T-helper 1 cell treated with Interleukin-12 subunit alpha and Interleukin-12 subunit beta and Interleukin-4 antibody, amounts not matched to agents 30 ng/mL and 1 ng/mL, for 36 hours (primary cell): Measurements from ENCODE around the gene B4GALNT4. TPM values are rescaled to one million over a fixed set of nuclear protein-coding genes. Genes with fewer than 3 reads are reported as not detected.
"Not testable (repeated sequence)": the region's sequence is repeated elsewhere in the genome, so short reads cannot be mapped to it uniquely, and the experiment has no call there.

ENCODE experiments used
- intact Hi-C: fragments of 100-400 bp; cut with micrococcal nuclease; formaldehyde crosslinking; loops from one replicate; pipeline ENCODE4 v1.15.1; 2024
- total RNA-seq: library from RNA; stranded (reverse); gene quantifications from 2 replicates; pipeline ENCODE4 v1.2.3, GENCODE V29; 2022

B4GALNT4 gene
- total RNA-seq, 1 donor from 2014 or later = 0.91 TPM

GRCh38 chr11:405954-406795, 36.9 kb downstream of the B4GALNT4 start:
- intact Hi-C loops = loop anchor here (2.0 to 5.0 kb wide), 6 partner anchors 49 to 391 kb away; partner anchors contain the start of genes PSMD13 and SIRT3

GRCh38 chr11:406796-407650, 37.7 kb downstream of the B4GALNT4 start:
- intact Hi-C loops = loop anchor here (1.0 to 5.0 kb wide), 11 partner anchors 8 to 390 kb away; partner anchors contain the start of genes BET1L, PSMD13, RIC8A and RNH1

GRCh38 chr11:407651-408123, 38.4 kb downstream of the B4GALNT4 start:
- intact Hi-C loops = loop anchor here (1.0 to 5.0 kb wide), 11 partner anchors 8 to 389 kb away; partner anchors contain the start of genes BET1L, PSMD13, RIC8A and RNH1

- intact Hi-C loops = loop anchor here (5.0 kb wide), 1 partner anchor 51 kb away; no protein-coding TSS in a partner anchor
These were observed 39.1 kb downstream of the B4GALNT4 start for GRCh38 chr11:408154-409007.

GRCh38 chr11:409008-409599, 39.8 kb downstream of the B4GALNT4 start:
- intact Hi-C loops = loop anchor here (5.0 kb wide), 1 partner anchor 52 kb away; no protein-coding TSS in a partner anchor

- intact Hi-C loops = loop anchor here (5.0 kb wide), 1 partner anchor 53 kb away; no protein-coding TSS in a partner anchor
These were observed 40.5 kb downstream of the B4GALNT4 start for GRCh38 chr11:409600-410483.

- intact Hi-C loops = not testable (repeated sequence)
These were observed 41.4 kb downstream of the B4GALNT4 start for GRCh38 chr11:410711-411110.

- intact Hi-C loops = not testable (repeated sequence)
These were observed 42.2 kb downstream of the B4GALNT4 start for GRCh38 chr11:411520-411919.

- intact Hi-C loops = no loop called here
These were observed 43.4 kb downstream of the B4GALNT4 start for GRCh38 chr11:412641-413119.

GRCh38 chr11:413120-414081, 44.1 kb downstream of the B4GALNT4 start:
- intact Hi-C loops = loop anchor here (2.0 kb wide), 4 partner anchors 99 to 383 kb away; partner anchors contain the start of genes BET1L, IFITM1, PSMD13 and RIC8A

- intact Hi-C loops = loop anchor here (2.0 kb wide), 4 partner anchors 100 to 382 kb away; partner anchors contain the start of genes BET1L, IFITM1, PSMD13 and RIC8A
These were observed 45.1 kb downstream of the B4GALNT4 start for GRCh38 chr11:414318-414857.

- intact Hi-C loops = loop anchor here (1.0 to 2.0 kb wide), 8 partner anchors 8 to 381 kb away; partner anchors contain the start of genes BET1L, IFITM1, PSMD13 and RIC8A
These were observed 46.3 kb downstream of the B4GALNT4 start for GRCh38 chr11:415640-416041.

- intact Hi-C loops = no loop called here
These were observed 46.9 kb downstream of the B4GALNT4 start for GRCh38 chr11:416051-416756.

GRCh38 chr11:416757-417621, 47.7 kb downstream of the B4GALNT4 start:
- intact Hi-C loops = no loop called here

GRCh38 chr11:417652-418342, 48.5 kb downstream of the B4GALNT4 start:
- intact Hi-C loops = no loop called here
